Upper lobe of left lung (tissue), 6 donors: ENCODE results near the gene TRAF2. TPM values are rescaled to one million over a fixed set of nuclear protein-coding genes. Genes with fewer than 3 reads are reported as not detected.

Experiments
- ATAC-seq, 2 donors: fragments of 200-7000 bp; cut with Tn5 transposase; one replicate each; pipeline ENCODE4 v1.9.1; 2022; ENCODE audit warnings: mild to moderate bottlenecking in 2 of 2, moderate library complexity in 2 of 2; ENCODE audit not compliant: low FRiP score in 2 of 2
- DNase-seq, 2 donors: peaks; one replicate each; pipeline ENCODE4 v3.0.0-alpha.2; 2019 to 2020
- H3K27ac ChIP-seq, 4 donors: fragments of 200-600 bp; sonication (generic); one replicate each; pipeline ENCODE4 v1.5.1; 2016 to 2019
- H3K27me3 ChIP-seq, 4 donors: fragments of 200-600 bp; sonication (generic); one replicate each; pipeline ENCODE4 v1.5.1; 2017 to 2019
- H3K36me3 ChIP-seq, 4 donors: fragments of 200-600 bp; sonication (generic); one replicate each; pipeline ENCODE4 v1.5.1; 2016 to 2019
- H3K4me1 ChIP-seq, 4 donors: fragments of 200-600 bp; sonication (generic); one replicate each; pipeline ENCODE4 v1.5.1; 2018 to 2019
- H3K4me3 ChIP-seq, 4 donors: fragments of 200-600 bp; sonication (generic); one replicate each; pipeline ENCODE4 v1.5.1; 2017 to 2019; ENCODE audit warnings: mild to moderate bottlenecking in 2 of 4, moderate library complexity in 1 of 4
- H3K9me3 ChIP-seq, 4 donors: fragments of 200-600 bp; sonication (generic); one replicate each; pipeline ENCODE4 v1.5.1; 2018 to 2019
- CTCF ChIP-seq, 6 experiments: fragments of 450-650 bp in 4 of 6; fragments of 200-600 bp in 2 of 6; sonication (generic) in 2 of 6; IDR thresholded peaks; one replicate each; pipeline ENCODE4 v1.5.1; 2016 to 2019; ENCODE audit warnings: antibody characterized with exemption in 6 of 6
- EP300 ChIP-seq, 4 donors: sonication (generic); formaldehyde crosslinking; IDR thresholded peaks; one replicate each; pipeline ENCODE4 v1.5.1; 2017; ENCODE audit warnings: antibody characterized with exemption in 4 of 4, control low read depth in 2 of 4
- POLR2A ChIP-seq, 4 donors: fragments of 450-650 bp; IDR thresholded peaks; one replicate each; pipeline ENCODE4 v1.5.1; 2016 to 2017; ENCODE audit warnings: antibody characterized with exemption in 4 of 4, mild to moderate bottlenecking in 2 of 4
- POLR2AphosphoS5 ChIP-seq, 2 donors: sonication (generic); formaldehyde crosslinking; IDR thresholded peaks; one replicate each; pipeline ENCODE4 v1.5.1; 2017; ENCODE audit warnings: antibody characterized with exemption in 2 of 2
- WGBS, 2 donors: methylation state at CpG; one replicate each; pipeline ENCODE4 v1.1.5; 2017 to 2018; 5-methylcytosine and 5-hydroxymethylcytosine counted together
- total RNA-seq, 6 donors: library from RNA; depleted of rRNA in 4 of 6; stranded (reverse); fragments of >200 nt in 4 of 6; gene quantifications; one replicate each; pipeline versions ENCODE4 v1.1.0 to v1.2.1, GENCODE V29; 2016 to 2021
- donor health status: DM: no; HTN: no; CAD: no; lungs with moderate emphysema.
- donor health status: DM: no; HTN: yes; CAD: no; lungs with severe emphysema.

TRAF2 gene
- total RNA-seq, 6 donors from 2014 or later: 10.6 to 20.8 (median 13.4) TPM

DNA sequence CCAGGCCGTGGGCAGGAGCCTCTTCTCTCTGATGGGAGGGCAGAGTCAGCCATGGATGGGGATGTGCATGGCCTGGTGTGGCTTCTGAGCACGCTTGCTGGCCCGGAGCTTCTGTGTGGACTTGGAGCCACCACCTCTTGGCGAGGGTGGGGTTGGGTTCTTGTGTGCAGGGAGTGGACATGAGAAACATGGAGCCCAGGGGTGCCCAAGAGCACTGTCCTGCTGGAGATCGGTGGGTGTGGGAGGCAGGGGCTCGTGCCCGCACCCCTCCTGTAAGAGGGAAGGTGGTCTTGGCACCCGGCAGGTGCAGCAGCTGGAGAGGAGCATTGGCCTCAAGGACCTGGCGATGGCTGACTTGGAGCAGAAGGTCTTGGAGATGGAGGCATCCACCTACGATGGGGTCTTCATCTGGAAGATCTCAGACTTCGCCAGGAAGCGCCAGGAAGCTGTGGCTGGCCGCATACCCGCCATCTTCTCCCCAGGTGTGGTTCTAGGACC lies 34.5 kb downstream of the TRAF2 start:
- 97 to 100% methylated on average over 8 to 14 of the region's 14 CpGs for WGBS, 2 donors
- ATAC-seq (no peak), DNase-seq (no peak)
- Histone ChIP-seq H3K27ac (no peak overlapping the region), H3K4me1 (no peaks in the 10 kb centered on the region), H3K36me3 (peaks cover 6 to 80% (median 51%) of the 10 kb centered on the region in 4 donors), H3K27me3 (no peaks in the 10 kb centered on the region), H3K4me3 (no peak overlapping the region), H3K9me3 (no peaks in the 10 kb centered on the region)
- TF ChIP-seq CTCF (IDR thresholded peaks at IDR 0.05) (no peak), EP300 (IDR thresholded peaks at IDR 0.05) (no peak), POLR2A (IDR thresholded peaks at IDR 0.05) (no peak), POLR2AphosphoS5 (IDR thresholded peaks at IDR 0.05) (no peak)

GRCh38 chr9:136921307-136921706 lies 35.0 kb downstream of the TRAF2 start:
- TF ChIP-seq CTCF (IDR thresholded peaks at IDR 0.05) (no peak), POLR2AphosphoS5 (IDR thresholded peaks at IDR 0.05) (no peak), EP300 (IDR thresholded peaks at IDR 0.05) (no peak), POLR2A (IDR thresholded peaks at IDR 0.05) (no peak)
- peaks cover 6 to 80% (median 53%) of the 10 kb centered on the region in 4 donors for H3K36me3 ChIP-seq
- no peaks in the 10 kb centered on the region for H3K4me1 ChIP-seq
- DNase-seq (peak in 1 of 2 donors; percentile 50), ATAC-seq (no peak)
- no peak overlapping the region for H3K4me3 ChIP-seq
- WGBS, 2 donors: 97 to 100% methylated on average over 1 to 9 of the region's 11 CpGs
- H3K27ac ChIP-seq: no peak overlapping the region
- no peaks in the 10 kb centered on the region for H3K9me3 ChIP-seq
- no peaks in the 10 kb centered on the region for H3K27me3 ChIP-seq

DNA sequence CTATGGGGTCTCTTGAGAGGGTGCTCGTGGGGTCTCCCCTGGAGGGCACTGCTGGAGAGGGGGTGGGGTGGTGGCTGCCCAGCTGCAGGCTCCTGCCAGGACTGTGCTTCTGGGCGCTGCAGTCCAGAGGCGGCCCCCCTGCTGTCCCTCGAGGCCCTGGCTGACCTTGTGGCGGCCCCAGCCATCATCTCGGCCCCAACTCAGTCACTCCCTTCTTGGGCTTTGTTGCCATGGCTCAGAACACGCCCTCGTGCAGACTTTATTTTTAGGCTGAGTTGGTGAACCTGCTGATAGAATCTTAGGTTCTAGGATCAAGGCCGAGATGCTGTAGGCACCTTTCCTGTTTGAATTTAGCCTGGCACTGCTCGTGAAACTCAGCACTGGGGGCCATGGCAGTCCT lies 35.4 kb downstream of the TRAF2 start:
- Histone ChIP-seq H3K27ac (no peak overlapping the region), H3K4me3 (no peak overlapping the region), H3K36me3 (peaks cover 6 to 80% (median 53%) of the 10 kb centered on the region in 4 donors), H3K27me3 (no peaks in the 10 kb centered on the region), H3K4me1 (no peaks in the 10 kb centered on the region), H3K9me3 (no peaks in the 10 kb centered on the region)
- 79 to 93% methylated on average over 9 to 10 of the region's 10 CpGs for WGBS, 2 donors
- ATAC-seq: no peak
- peak in 1 of 2 donors; percentile 63 for DNase-seq
- TF ChIP-seq POLR2A (IDR thresholded peaks at IDR 0.05) (no peak), POLR2AphosphoS5 (IDR thresholded peaks at IDR 0.05) (no peak), CTCF (IDR thresholded peaks at IDR 0.05) (no peak), EP300 (IDR thresholded peaks at IDR 0.05) (no peak)

DNA sequence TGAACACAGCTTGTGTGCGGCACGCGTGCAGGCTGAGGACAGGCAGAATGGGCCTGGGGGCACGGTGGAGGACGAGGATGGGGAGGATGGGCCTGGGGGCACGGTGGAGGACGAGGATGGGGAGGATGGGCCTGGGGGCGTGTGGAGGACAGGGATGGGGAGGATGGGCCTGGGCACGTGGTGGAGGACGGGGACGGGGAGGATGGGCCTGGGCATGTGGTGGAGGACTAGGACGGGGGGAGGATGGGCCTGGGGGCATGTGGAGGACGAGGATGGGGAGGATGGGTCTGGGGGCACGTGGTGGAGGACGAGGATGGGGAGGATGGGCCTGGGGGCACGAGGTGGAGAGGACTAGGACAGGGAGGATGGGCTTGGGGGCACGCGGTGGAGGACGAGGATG lies 36.2 kb downstream of the TRAF2 start:
- no peaks in the 10 kb centered on the region for H3K27me3 ChIP-seq
- TF ChIP-seq POLR2AphosphoS5 (IDR thresholded peaks at IDR 0.05) (no peak), CTCF (IDR thresholded peaks at IDR 0.05) (no peak), EP300 (IDR thresholded peaks at IDR 0.05) (no peak), POLR2A (IDR thresholded peaks at IDR 0.05) (no peak)
- 93 to 94% methylated on average over 17 to 19 of the region's 19 CpGs for WGBS, 2 donors
- no peak overlapping the region for H3K4me3 ChIP-seq
- DNase-seq (peak in 1 of 2 donors; percentile 46), ATAC-seq (no peak)
- peaks cover 6 to 78% (median 52%) of the 10 kb centered on the region in 4 donors for H3K36me3 ChIP-seq
- H3K27ac ChIP-seq: no peak overlapping the region
- no peaks in the 10 kb centered on the region for H3K4me1 ChIP-seq
- H3K9me3 ChIP-seq: no peaks in the 10 kb centered on the region

- H3K27me3 ChIP-seq: no peaks in the 10 kb centered on the region
- peak in 1 of 2 donors; percentile 68 for DNase-seq
- no peak overlapping the region for H3K27ac ChIP-seq
- peaks cover 0 to 6% (median 0%) of the 10 kb centered on the region in 4 donors for H3K4me1 ChIP-seq
- ATAC-seq: no peak
- TF ChIP-seq EP300 (IDR thresholded peaks at IDR 0.05) (no peak), POLR2AphosphoS5 (IDR thresholded peaks at IDR 0.05) (no peak), POLR2A (IDR thresholded peaks at IDR 0.05) (no peak), CTCF (IDR thresholded peaks at IDR 0.05) (no peak)
- no peak overlapping the region for H3K4me3 ChIP-seq
- peaks cover 6 to 68% (median 48%) of the 10 kb centered on the region in 4 donors for H3K36me3 ChIP-seq
- WGBS, 2 donors: 95 to 97% methylated on average over 13 to 19 of the region's 19 CpGs
- H3K9me3 ChIP-seq: no peaks in the 10 kb centered on the region
Observed at GRCh38 chr9:136923881-136924280, 37.6 kb downstream of the TRAF2 start.
